ENCODE measurements around the gene EIF4A2.

DNA sequence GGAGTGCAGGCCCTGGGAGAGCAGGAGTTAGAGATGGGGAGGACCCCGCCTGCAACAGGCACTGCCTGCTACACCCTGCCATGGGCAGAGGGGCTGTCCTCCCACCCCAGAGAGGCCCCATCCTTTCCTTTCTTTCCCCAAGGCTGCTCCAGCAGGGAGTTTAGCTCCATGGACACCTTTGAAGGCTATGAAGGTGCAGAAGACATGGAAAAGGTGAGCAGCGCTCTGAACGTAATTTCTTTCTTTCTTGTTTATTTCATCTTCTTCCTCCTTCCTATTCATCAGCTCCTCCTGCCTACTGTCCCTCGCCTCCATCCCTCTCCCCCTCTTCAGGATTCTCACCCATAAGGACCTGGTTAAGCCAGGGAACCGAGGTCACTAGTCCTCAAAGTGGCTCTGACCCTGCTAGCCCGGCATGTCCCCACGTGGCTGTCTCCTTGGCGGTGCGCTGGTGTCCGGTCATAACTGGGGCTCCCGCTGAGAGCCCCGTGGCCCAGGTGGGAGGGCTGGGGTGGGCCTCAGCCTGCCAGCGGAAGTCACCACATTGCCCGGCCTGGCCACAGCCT, 43.1 kb downstream of the EIF4A2 start:
- TF ChIP-seq, protein P1, sequence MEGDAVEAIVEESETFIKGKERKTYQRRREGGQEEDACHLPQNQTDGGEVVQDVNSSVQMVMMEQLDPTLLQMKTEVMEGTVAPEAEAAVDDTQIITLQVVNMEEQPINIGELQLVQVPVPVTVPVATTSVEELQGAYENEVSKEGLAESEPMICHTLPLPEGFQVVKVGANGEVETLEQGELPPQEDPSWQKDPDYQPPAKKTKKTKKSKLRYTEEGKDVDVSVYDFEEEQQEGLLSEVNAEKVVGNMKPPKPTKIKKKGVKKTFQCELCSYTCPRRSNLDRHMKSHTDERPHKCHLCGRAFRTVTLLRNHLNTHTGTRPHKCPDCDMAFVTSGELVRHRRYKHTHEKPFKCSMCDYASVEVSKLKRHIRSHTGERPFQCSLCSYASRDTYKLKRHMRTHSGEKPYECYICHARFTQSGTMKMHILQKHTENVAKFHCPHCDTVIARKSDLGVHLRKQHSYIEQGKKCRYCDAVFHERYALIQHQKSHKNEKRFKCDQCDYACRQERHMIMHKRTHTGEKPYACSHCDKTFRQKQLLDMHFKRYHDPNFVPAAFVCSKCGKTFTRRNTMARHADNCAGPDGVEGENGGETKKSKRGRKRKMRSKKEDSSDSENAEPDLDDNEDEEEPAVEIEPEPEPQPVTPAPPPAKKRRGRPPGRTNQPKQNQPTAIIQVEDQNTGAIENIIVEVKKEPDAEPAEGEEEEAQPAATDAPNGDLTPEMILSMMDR (IDR thresholded peaks at IDR 0.05): no peak
- TF ChIP-seq, protein P2, sequence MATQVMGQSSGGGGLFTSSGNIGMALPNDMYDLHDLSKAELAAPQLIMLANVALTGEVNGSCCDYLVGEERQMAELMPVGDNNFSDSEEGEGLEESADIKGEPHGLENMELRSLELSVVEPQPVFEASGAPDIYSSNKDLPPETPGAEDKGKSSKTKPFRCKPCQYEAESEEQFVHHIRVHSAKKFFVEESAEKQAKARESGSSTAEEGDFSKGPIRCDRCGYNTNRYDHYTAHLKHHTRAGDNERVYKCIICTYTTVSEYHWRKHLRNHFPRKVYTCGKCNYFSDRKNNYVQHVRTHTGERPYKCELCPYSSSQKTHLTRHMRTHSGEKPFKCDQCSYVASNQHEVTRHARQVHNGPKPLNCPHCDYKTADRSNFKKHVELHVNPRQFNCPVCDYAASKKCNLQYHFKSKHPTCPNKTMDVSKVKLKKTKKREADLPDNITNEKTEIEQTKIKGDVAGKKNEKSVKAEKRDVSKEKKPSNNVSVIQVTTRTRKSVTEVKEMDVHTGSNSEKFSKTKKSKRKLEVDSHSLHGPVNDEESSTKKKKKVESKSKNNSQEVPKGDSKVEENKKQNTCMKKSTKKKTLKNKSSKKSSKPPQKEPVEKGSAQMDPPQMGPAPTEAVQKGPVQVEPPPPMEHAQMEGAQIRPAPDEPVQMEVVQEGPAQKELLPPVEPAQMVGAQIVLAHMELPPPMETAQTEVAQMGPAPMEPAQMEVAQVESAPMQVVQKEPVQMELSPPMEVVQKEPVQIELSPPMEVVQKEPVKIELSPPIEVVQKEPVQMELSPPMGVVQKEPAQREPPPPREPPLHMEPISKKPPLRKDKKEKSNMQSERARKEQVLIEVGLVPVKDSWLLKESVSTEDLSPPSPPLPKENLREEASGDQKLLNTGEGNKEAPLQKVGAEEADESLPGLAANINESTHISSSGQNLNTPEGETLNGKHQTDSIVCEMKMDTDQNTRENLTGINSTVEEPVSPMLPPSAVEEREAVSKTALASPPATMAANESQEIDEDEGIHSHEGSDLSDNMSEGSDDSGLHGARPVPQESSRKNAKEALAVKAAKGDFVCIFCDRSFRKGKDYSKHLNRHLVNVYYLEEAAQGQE (IDR thresholded peaks at IDR 0.05; ENCODE audit: insufficient read depth in 1 of 2, low read depth in 2 of 2, low read length in 1 of 2): no peak
- TF ChIP-seq POLR2AphosphoS5 (IDR thresholded peaks at IDR 0.05; ENCODE audit: low read depth, low read length): no peak
- TF ChIP-seq SIN3A (IDR thresholded peaks at IDR 0.05; ENCODE audit: borderline replicate concordance, insufficient read depth, low read depth, low read length): no peak

Measured in Panc1 (cell line).